HG02798 (cell line): Measurements from ENCODE around the gene ACYP2.
"Not testable (repeated sequence)": the region's sequence is repeated elsewhere in the genome, so short reads cannot be mapped to it uniquely, and the experiment has no call there.

ENCODE experiments used
- ATAC-seq: cut with Tn5 transposase; IDR thresholded peaks from one replicate; pipeline ENCODE4 v1.9.1; 2021; ENCODE audit warnings: mild to moderate bottlenecking; ENCODE audit not compliant: unreplicated experiment, poor library complexity

ACYP2 gene

DNA sequence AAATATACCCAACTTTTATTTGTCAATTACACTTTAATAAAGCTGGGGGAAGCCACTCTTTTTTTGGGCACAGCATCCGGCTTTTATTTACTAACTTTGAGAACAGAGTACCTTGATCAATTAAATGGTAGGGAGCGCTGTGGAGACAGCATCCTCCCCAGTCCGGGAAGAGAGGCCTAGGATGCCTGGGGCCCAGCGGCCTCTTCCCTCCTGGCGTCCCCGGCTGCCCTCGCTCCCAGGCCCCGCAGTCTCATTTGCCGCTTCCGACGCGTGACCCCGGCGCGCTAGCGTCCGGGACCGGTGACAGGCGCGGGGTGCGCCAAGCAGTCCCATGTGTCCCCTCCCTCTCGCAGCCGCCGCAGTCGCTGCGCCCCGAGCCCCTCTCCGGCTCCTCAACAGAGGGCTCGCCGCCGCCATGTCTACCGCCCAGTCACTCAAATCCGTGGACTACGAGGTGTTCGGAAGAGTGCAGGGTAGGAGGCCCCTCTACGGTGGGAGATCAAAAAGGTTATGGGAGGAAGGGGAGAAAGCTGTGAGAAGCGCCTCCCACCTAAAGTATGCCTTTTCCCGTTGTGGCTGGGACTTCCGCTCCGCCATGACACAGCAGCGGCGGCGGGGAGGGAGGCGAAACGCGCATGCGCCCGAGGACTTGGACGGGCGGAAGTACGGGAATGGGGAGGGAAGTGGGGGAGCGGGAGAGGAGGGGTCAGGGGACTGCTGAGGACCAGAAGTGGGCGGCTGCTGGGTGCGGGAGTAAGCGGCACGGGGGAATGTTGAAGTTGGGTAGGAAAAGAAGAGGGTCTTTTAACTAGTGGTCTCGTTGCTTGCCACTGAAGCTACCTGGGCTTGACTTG is at the start of gene ACYP2:
TSS of gene ACYP2 (plus strand) at position 332 of the 854 bp plus-strand sequence.
- ATAC-seq, result peak; percentile 89

DNA sequence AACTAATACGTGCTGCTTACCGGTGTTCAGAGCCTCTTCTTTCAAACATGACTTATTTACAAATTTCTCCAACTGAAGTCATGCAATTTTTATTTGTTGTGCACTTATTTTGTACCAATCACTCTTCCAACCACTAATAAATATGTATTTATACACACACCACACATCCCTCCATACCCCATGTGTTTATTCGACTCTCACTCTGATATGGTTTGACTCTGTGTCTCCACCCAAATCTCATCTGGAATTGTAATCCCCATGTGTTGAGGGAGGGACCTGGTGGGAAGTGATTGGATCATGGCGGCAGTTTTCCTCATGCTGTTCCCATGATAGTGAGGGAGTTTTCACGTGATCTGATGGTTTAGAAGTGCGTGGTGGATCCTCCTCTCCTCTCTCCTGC is 49.5 kb upstream of the ACYP2 start:
- no peak for ATAC-seq

GRCh38 chr2:54067851-54068375 is 47.5 kb upstream of the ACYP2 start:
- no peak for ATAC-seq

DNA sequence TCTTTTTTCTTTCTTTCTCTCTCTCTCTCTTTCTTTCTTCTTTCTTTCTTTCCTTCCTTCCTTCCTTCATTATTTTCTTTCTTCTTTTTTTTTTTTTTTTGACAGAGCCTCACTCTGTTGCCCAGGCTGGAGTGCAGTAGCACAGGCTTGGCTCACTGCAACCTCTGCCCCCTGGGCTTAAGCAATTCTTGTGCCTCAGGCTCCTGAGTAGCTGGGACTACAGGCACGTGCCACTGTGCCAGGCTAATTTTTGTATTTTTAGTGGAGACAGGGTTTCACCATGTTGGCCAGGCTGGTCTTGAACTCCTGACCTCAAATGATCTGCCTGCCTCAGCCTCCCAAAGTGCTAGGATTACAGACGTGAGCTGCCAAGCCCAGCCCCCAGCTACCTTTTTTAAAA is 42.9 kb upstream of the ACYP2 start:
- ATAC-seq, result not testable (repeated sequence)

GRCh38 chr2:54073796-54074195 is 41.6 kb upstream of the ACYP2 start:
- peak; percentile 46 for ATAC-seq

DNA sequence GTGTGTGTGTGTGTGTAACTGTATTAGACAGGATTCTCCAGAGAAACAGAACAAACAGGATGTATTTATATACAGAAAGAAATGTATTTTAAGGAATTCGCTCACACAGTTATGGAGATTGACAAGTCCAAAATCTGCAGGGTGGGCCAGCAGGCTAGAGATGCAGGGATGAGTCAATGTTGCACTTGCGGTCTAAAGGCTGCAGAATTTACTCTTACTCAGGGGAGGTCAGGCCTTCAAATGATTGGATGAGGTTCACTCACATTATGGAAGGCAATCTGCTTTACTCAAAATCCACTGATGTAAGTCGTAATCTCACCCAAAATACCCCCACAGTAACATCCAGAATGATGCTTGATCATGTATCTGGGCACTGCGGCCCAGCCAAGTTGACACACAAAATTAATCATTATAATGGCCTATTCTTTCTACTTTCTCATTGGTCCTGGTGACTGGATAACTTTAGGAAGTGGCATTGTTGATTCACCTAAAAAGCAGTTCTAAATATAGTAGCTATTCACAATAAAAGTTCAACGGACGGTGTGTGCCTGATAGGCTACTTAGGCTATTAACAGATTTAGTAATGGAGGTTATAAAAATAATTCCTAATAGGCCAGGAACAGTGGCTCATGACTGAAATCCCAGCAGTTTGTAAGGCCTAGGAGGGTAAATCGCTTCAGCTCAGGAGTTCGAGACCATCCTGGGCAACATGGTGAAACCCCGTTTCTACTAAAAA is 40.6 kb upstream of the ACYP2 start:
- no peak for ATAC-seq

GRCh38 chr2:54076586-54076985 is 38.8 kb upstream of the ACYP2 start:
- no peak for ATAC-seq

- ATAC-seq, result no peak
Measured at GRCh38 chr2:54077088-54077900, 38.1 kb upstream of the ACYP2 start.

DNA sequence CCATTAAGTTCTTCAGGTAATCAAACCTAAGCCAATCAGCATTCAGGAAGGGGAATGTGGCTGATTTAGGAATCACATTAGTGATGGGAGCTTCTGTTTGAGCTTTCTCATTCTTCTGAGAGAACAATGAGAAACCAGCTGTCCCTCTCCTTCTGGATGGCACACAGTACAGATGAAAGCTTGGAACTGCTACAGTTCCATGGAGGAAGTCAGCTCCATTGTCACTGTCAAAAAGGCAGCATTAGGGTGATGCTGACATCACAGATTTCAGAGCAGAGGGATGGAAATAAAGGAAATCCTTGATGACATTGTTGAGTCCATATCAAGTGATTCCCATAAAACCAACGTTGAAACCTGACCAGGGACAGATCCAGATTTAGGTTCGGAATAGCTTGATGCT is 36.1 kb upstream of the ACYP2 start:
- no peak for ATAC-seq

- ATAC-seq, result peak; percentile 97
Measured at GRCh38 chr2:54081574-54081973, 33.8 kb upstream of the ACYP2 start.

GRCh38 chr2:54083021-54083420 is 32.4 kb upstream of the ACYP2 start:
- no peak for ATAC-seq

- no peak for ATAC-seq
Measured at GRCh38 chr2:54083445-54083844, 32.0 kb upstream of the ACYP2 start.

DNA sequence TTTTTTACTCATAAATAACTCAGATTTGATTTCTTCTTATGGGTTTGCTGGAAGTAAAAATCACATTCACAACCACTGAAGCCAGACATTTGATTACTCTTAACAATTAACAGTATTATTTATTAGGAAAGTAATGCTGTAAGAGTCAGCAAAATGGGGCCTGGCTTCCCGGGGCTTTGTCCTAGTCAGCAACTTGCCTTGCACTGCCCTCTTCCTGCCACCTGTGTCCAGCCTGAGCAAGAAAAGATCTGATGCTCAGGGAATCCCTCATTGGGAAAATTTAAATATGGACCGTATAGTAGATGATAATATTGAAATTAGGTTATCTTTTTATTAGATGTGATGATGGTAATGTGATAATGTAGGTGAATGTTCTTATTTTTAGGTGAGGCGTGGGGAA is 30.8 kb upstream of the ACYP2 start:
- ATAC-seq, result no peak

DNA sequence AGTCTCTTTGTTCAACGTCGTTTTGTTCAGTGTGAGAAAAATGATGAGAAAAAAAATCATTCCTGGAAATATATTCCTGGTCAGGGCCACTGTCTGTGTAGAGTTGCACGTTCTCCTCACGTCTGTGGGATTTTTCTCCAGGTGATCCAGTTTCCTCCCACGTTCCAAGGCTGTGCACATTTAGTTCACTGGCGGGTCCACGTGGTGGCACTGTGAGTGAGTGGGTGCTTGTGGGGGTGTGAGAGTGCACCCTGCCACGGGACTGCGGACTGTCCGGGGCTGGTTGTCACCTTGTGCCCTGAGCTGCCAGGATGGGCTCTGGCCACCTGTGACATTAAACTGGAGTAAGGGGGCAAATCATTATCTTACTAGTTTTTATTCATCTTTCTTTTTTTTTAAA is 30.3 kb upstream of the ACYP2 start:
- no peak for ATAC-seq

GRCh38 chr2:54086157-54086556 is 29.3 kb upstream of the ACYP2 start:
- ATAC-seq, result no peak

DNA sequence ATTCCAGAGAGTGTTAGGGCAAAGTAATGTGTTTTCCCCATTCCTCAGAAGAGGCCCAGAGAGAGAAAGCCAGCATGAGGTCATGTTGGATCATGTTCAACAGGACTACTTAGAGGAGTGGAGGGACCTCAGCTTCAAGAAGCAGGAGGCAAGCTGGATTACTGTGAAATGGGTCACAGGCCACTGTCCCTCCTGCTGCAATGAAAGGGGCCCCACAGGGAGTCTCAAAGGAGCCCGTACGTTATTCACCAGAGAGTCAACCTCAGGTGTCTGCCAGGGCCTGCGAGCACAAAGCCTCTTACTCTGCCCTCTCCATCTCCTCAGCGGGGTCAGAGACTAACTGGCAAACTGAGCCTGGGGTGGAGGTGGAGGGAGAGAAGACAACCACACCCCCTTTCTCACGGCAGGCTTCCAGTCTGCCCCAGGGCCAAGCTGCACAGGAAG is 27.2 kb upstream of the ACYP2 start:
- no peak for ATAC-seq

- ATAC-seq, result no peak
Measured at GRCh38 chr2:54088719-54089118, 26.7 kb upstream of the ACYP2 start.

GRCh38 chr2:54090521-54091117 is 24.8 kb upstream of the ACYP2 start:
- ATAC-seq, result no peak

DNA sequence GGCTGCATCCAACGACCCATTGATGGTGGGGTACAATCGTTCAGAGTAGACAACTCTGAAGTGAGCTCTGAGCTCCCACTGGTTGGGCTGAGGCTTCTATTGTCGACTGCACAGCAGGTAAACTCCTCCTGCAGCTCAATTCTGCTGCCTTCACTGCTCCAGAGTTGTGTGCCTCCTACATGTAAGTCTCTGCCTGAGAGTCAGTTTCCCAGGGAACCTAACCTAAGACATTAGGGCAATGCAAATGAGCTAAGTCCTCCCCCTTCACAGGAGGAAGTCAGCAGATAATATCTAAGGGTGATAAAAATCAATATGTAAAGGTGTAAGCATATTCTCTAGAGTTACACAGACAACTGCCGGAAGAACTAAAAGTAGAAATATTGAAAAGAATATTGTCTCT is 22.5 kb upstream of the ACYP2 start:
- ATAC-seq, result peak; percentile 66

DNA sequence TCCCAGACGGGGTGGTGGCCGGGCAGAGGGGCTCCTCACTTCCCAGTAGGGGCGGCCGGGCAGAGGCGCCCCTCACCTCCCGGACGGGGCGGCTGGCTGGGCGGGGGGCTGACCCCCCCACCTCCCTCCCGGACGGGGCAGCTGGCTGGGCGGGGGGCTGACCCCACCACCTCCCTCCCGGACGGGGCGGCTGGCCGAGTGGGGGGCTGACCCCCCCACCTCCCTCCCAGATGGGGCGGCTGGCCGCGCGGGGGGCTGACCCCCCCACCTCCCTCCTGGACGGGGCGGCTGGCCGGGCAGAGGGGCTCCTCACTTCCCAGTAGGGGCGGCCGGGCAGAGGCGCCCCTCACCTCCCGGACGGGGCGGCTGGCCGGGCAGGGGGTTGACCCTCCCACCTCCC is 20.0 kb upstream of the ACYP2 start:
- ATAC-seq, result not testable (repeated sequence)
